GM21723 (cell line): ENCODE results near the gene JAKMIP1.

Source experiments
- ATAC-seq: cut with Tn5 transposase; IDR thresholded peaks from one replicate; pipeline ENCODE4 v1.9.1; 2021; ENCODE audit warnings: mild to moderate bottlenecking, moderate library complexity; ENCODE audit not compliant: unreplicated experiment

The JAKMIP1 gene

GRCh38 chr4:6122496-6122895, 77.9 kb downstream of the JAKMIP1 start:
- no peak for ATAC-seq

- ATAC-seq, result no peak
These were observed 78.4 kb downstream of the JAKMIP1 start for GRCh38 chr4:6121941-6122340.

- no peak for ATAC-seq
These were observed 79.0 kb downstream of the JAKMIP1 start for GRCh38 chr4:6121276-6121850.

GRCh38 chr4:6120361-6120760, 80.0 kb downstream of the JAKMIP1 start:
- ATAC-seq, result no peak

- ATAC-seq, result no peak
These were observed 80.8 kb downstream of the JAKMIP1 start for GRCh38 chr4:6119507-6120020.

- no peak for ATAC-seq
These were observed 82.1 kb downstream of the JAKMIP1 start for GRCh38 chr4:6118201-6118600.

- ATAC-seq, result no peak
These were observed 83.6 kb downstream of the JAKMIP1 start for GRCh38 chr4:6116696-6117285.

- ATAC-seq, result no peak
These were observed 84.4 kb downstream of the JAKMIP1 start for GRCh38 chr4:6115746-6116586.

GRCh38 chr4:6115342-6115741, 85.0 kb downstream of the JAKMIP1 start:
- no peak for ATAC-seq

GRCh38 chr4:6114601-6115000, 85.7 kb downstream of the JAKMIP1 start:
- ATAC-seq, result no peak

- ATAC-seq, result no peak
These were observed 86.2 kb downstream of the JAKMIP1 start for GRCh38 chr4:6114181-6114580.

GRCh38 chr4:6113641-6114040, 86.7 kb downstream of the JAKMIP1 start:
- no peak for ATAC-seq

- no peak for ATAC-seq
These were observed 87.6 kb downstream of the JAKMIP1 start for GRCh38 chr4:6112606-6113290.

- ATAC-seq, result no peak
These were observed 88.9 kb downstream of the JAKMIP1 start for GRCh38 chr4:6111354-6111960.

- no peak for ATAC-seq
These were observed 89.5 kb downstream of the JAKMIP1 start for GRCh38 chr4:6110681-6111353.

GRCh38 chr4:6109842-6110560, 90.3 kb downstream of the JAKMIP1 start:
- ATAC-seq, result no peak

- ATAC-seq, result no peak
These were observed 92.5 kb downstream of the JAKMIP1 start for GRCh38 chr4:6107886-6108285.

- ATAC-seq, result no peak
These were observed 93.1 kb downstream of the JAKMIP1 start for GRCh38 chr4:6107114-6107791.

- ATAC-seq, result no peak
These were observed 94.2 kb downstream of the JAKMIP1 start for GRCh38 chr4:6106156-6106555.
